ENCODE data around the gene ITFG2.

DNA sequence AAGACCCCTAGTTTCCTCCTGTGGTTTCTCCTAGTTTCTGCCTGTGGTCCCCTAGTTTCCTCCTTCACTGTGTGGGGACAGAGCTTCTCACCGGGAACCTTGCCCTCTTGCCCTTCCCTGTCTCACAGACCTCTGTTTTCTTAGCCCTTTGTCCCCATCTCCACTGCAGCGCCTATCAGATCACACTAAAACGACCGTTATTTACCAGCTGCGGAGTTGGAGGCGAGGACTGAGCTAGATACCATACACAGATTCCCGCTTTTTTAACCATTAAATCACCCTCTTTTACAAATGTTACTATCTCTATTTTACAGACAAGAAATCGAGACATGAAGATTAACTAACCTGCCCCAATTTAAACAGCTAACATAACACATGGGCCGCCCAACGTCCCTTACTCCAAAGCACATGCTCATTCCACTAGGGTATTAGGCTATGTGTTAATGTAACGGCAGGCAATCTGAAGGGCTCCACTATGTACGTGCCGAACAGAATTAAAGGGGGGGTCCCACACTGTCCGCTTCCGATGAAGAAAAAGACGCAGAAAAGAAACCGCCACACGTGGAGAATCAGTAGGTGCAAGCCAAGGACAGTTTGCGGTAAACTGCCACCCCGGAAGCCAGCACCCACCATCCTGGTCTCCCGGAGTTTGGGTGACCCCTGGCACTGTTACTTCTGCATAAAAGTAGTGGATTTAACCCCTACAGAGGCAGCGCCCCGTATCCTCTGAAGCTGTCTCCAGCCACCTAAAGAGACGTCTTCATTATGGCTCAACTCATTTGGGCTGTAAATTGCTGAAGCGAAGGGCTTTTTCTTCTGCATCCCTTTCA lies 19.6 kb upstream of the ITFG2 start:
- TF ChIP-seq HOXA7 (CRISPR knock-in tag; IDR thresholded peaks at IDR 0.05) (no peak), FOXK1 (CRISPR knock-in tag; IDR thresholded peaks at IDR 0.05; ENCODE audit: borderline replicate concordance, low read depth) (no peak), HDAC6 (IDR thresholded peaks at IDR 0.05; ENCODE audit: low read depth, low read length) (no peak), POLR2AphosphoS5 (IDR thresholded peaks at IDR 0.05; ENCODE audit: low read depth, low read length) (no peak), KAT8 (CRISPR knock-in tag; IDR thresholded peaks at IDR 0.05) (no peak), ZNF451 (CRISPR knock-in tag; IDR thresholded peaks at IDR 0.05) (no peak), ZNF7 (CRISPR knock-in tag; IDR thresholded peaks at IDR 0.05) (no peak)
- TF ChIP-seq, protein P1, sequence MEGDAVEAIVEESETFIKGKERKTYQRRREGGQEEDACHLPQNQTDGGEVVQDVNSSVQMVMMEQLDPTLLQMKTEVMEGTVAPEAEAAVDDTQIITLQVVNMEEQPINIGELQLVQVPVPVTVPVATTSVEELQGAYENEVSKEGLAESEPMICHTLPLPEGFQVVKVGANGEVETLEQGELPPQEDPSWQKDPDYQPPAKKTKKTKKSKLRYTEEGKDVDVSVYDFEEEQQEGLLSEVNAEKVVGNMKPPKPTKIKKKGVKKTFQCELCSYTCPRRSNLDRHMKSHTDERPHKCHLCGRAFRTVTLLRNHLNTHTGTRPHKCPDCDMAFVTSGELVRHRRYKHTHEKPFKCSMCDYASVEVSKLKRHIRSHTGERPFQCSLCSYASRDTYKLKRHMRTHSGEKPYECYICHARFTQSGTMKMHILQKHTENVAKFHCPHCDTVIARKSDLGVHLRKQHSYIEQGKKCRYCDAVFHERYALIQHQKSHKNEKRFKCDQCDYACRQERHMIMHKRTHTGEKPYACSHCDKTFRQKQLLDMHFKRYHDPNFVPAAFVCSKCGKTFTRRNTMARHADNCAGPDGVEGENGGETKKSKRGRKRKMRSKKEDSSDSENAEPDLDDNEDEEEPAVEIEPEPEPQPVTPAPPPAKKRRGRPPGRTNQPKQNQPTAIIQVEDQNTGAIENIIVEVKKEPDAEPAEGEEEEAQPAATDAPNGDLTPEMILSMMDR (CRISPR knock-in tag; IDR thresholded peaks at IDR 0.05), result no peak
- TF ChIP-seq, protein P2, sequence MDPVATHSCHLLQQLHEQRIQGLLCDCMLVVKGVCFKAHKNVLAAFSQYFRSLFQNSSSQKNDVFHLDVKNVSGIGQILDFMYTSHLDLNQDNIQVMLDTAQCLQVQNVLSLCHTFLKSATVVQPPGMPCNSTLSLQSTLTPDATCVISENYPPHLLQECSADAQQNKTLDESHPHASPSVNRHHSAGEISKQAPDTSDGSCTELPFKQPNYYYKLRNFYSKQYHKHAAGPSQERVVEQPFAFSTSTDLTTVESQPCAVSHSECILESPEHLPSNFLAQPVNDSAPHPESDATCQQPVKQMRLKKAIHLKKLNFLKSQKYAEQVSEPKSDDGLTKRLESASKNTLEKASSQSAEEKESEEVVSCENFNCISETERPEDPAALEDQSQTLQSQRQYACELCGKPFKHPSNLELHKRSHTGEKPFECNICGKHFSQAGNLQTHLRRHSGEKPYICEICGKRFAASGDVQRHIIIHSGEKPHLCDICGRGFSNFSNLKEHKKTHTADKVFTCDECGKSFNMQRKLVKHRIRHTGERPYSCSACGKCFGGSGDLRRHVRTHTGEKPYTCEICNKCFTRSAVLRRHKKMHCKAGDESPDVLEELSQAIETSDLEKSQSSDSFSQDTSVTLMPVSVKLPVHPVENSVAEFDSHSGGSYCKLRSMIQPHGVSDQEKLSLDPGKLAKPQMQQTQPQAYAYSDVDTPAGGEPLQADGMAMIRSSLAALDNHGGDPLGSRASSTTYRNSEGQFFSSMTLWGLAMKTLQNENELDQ (CRISPR knock-in tag; IDR thresholded peaks at IDR 0.05; ENCODE audit: borderline replicate concordance), result no peak
- TF ChIP-seq, protein P3, sequence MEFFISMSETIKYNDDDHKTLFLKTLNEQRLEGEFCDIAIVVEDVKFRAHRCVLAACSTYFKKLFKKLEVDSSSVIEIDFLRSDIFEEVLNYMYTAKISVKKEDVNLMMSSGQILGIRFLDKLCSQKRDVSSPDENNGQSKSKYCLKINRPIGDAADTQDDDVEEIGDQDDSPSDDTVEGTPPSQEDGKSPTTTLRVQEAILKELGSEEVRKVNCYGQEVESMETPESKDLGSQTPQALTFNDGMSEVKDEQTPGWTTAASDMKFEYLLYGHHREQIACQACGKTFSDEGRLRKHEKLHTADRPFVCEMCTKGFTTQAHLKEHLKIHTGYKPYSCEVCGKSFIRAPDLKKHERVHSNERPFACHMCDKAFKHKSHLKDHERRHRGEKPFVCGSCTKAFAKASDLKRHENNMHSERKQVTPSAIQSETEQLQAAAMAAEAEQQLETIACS (CRISPR knock-in tag; IDR thresholded peaks at IDR 0.05), result no peak
